Stimulated activated naive CD4-positive, alpha-beta T cell (primary cell): Measurements from ENCODE around the gene GNAL.

Source experiments
- DNase-seq, 6 experiments: peaks; one replicate each; lab custom pipeline; 2025; lab: John Stamatoyannopoulos, UW

The GNAL gene

DNA sequence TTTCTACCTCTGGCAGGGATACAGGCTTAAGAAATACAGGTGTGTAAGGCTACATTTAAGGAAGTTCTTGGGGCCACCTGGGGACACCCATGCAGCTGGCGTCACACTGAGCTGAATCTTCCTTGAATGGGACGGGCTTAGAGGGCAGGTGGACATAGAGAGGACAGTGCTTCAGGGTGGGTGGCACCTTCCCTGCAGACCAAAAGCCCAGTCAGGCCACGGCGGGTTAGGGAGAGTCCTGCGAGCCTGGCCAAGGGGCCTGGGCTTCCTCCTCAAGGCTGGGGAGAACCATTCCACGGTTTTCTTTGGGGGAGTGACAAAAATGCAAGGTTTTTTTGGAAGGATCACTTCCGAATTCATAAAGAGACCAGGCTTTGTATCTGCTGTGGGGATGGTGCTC is 73.4 kb downstream of the GNAL start:
- DNase-seq: no peak

DNA sequence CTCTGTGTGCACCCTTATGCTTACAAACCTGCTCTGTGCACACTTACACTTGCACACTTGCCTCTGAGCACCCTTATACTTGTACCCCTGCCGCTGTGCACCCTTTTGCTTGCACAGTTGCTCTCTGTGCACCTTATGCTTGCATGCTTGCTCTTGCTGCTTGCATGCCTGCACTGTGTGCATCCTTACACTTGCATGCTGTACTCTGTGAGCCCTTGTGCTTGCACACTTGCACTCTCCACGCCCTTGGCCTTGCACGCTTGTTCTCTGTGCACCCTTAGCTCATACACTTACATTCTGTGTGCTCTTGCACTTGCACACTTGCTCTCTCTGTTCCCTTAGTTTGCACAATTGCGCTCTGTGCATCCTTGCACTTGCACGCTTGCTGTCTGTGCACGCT is 78.3 kb downstream of the GNAL start:
- no peak for DNase-seq

DNA sequence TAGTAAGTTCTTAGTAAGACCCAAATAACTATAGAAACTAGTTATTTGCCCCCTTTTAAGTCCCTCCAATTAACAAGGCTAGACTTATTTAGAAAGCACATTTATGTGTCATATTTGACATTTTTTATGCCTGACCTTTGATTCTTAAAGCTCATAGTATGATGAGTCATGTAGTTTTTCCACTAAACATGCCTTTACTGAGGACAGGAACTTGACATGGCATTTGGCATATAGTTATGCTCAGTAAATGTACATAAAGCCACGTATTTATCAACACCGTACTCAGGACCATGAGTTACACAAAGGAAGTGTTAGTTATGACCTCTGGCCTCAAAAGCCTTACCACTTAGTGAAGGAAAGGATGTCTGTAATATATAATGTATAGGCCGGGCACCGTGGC is 78.9 kb downstream of the GNAL start:
- no peak for DNase-seq

GRCh38 chr18:11775436-11776174 is 86.5 kb downstream of the GNAL start:
- no peak for DNase-seq

- no peak for DNase-seq
These were observed 91.0 kb downstream of the GNAL start for GRCh38 chr18:11780042-11780441.

DNA sequence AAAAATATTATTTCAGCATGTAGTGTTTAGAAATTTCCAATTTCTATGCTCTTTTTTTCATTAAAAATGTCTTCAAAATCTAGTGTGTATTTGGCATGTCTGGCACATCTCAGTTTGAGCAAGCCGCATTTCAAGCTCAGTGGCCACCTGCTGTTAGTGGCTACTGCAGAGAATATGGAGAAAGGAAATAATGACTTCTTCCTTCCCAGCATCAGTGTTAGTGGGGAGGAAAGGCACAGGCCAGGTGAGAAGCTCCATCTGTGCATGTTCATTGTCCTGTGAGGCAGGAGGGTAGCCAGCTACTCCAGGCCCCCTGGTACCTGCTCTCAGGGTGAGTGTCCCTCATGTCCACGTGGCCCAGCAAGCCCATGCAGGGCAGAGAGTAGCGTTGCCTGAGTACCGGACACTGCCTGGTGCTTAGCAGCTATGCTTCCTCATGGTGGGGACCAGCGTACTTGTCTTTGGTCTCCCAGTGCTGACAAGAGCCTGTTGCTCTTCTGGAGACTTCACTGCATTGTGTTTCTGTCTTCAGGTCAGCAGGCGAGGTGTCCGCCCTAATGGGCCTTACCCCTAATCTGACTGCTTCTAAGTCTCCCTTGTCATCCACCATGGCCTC is 94.8 kb downstream of the GNAL start:
- no peak for DNase-seq

DNA sequence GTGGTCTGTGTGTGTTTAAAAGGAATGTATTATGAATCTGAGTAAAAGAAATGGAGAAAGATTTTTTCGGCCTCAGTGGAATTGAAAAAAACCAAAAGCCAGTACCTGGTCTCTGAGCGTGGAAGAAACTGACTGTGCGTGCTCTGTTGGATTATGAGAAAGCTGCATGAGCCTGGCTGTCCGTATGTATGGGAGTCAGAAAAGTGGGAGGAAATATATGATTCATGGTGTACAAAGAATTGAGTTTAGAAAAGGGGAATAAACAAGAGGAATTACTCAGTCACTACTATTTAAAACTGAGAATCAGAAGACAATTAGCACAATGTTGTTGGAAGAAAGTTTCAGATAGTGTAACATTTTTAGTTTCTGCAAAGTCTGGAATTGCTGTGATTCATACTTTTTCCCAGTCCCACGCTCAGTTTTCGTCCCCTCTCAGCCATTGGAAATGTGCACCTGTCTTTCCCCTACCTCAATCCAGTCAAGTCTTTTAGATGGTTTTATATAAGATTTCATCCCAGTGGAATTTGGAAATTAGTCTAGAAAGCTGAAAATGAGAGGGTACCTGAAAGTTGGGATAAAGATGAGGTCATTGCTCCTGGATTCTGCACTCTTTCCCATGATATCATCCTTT is 95.7 kb downstream of the GNAL start:
- no peak for DNase-seq

- DNase-seq: no peak
These were observed 96.5 kb downstream of the GNAL start for GRCh38 chr18:11785444-11786055.

GRCh38 chr18:11789716-11790510 is 100.8 kb downstream of the GNAL start:
- no peak for DNase-seq

DNA sequence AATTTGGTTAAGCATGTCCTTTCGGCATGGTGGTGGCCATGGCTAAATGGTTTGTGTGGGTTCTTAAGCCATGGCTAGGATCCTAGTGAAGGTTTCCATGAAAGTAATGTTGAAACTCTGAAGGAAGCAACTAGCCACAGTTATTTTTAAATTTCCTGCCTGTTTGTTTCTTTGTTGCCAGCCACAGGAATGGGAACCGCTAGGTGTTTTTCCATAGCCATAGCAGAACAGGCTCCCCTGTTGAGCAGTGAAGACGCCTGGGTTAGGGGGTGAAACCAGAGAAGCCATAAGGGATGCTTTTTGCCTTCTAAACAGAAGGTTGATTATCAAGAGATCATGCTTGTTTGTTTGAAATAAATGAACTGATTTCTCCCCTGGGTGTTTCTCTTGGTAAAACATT is 102.1 kb downstream of the GNAL start:
- DNase-seq: no peak

DNA sequence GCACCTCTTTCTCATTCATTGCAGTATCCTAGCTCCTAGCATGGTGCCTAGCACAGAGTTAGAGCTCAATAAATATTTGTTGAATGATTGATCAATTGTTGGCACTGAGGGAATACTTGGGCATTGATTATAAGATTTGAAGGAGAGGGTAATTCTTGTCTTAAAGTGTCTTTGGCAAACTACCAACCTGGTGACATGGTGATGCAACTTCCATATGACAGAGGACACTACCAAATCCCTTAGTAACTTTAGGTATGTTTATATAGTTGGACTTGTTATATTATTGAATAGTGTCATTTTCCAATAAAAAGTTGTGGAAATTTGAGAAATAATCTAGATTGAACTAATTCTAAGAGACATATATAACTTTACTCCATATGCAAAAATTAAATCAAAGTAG is 103.6 kb downstream of the GNAL start:
- DNase-seq: no peak

- DNase-seq: no peak
These were observed 105.1 kb downstream of the GNAL start for GRCh38 chr18:11794195-11794594.

GRCh38 chr18:11795916-11796315 is 106.9 kb downstream of the GNAL start:
- DNase-seq: no peak

GRCh38 chr18:11798271-11798670 is 109.2 kb downstream of the GNAL start:
- DNase-seq: no peak

DNA sequence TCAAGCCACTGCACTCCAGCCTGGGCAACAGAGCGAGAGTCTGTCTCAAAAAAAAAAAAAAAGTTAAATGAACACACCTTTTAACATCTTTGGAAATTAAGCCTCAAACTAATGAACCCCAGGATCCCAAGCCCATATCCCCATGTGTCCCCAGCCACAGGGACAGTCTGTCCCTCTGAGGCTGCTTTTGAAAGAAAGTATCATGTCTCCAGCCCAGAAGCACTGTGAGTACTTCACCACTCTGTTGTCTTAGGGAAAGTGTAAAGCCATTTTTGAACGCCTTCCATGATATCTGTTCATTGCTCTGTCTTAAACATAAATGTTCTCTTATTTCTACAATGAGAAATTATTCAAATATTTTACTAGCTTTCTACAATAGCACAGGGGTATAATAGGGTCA is 110.0 kb downstream of the GNAL start:
- DNase-seq: no peak

DNA sequence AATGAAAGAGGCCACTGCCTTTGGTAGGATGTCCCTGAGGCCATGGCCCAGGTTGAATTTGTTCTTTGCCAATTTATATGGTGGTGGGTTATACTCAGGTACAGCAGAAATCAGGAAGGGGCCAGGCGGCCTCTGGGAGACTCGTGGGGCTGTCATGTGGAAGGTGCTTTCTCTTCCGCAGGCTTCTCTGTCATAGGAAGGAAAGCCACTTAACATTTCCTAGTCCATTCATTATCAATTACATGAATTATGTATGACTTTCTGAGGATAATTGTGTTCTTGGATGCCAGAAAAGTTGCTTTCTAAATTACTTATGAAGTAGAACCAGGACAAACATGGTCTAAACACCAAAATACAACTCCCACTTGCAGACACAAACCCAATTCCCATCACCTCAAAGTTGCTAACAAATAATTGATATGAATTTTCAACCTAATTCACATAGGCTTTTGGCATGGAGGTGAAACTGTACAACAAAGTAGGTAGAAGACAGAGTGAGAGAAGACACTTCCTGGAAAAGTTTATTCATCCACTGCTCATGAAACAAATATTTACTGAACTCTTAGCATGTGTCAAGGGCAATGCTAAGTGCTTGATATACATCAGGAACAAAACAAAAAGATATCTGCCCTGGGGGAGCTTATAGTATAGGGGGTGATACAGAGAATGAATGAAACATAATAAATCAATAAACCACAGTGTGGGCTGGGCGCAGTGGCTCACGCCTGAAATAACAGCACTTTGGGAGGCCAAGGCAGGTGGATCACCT is 111.7 kb downstream of the GNAL start:
- DNase-seq: no peak

- DNase-seq: no peak
These were observed 112.5 kb downstream of the GNAL start for GRCh38 chr18:11801573-11801972.

DNA sequence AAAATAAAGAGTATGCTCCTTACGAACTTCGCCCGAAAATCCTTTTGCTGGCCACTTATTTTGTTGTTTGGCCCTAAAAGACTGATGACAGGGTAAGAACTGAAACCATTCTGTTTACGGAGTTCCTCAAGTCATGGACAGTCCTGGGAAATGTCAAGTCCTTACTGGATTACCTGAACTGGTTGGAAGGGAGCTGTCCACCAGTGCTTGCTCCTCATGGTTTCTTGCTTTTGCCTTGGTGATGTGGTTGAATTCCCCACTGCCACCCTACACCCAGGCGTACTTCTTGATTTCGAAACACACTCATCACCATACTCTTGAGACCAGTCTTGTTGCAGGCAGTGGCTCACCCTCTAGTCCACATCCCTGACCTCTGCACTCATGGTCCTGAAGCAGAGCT is 113.1 kb downstream of the GNAL start:
- no peak for DNase-seq

DNA sequence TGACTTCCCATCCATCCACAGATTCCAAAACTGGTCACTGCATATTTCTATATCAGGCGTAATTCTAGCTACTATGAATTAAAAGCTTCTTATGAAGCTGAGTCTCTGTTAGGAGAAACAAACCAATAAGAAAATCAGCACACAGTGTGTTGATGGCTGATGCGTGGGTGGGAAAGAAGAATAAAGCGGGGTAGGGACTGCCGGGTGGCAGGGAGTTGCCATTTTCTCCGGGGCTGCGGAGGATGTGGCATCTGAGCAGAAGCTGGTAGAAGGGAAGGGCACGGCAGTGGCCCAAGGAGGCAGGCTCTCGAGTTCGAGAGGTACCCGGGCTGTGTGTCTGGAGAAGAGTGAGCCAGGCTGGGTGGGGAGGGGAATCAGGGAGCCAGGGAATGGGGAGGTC is 113.5 kb downstream of the GNAL start:
- no peak for DNase-seq

DNA sequence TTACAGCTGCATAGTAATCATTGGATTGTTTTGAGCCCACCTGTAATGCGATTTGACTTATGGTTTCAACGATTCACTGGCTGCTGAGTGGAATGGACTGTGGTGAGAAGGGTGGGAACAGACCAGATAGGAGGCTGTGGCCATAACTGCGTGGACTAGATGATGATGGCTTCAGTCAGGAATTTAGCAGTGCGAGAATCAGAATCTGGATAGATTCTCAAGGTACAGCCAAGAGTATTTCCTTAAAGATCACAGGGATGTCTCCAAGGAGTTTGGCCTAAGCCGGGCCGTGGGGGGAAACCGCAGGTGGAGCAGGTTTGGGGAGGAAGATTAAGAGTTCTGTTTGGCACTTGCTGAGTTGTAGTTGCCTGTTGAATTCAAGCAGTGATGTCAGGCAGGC is 118.2 kb downstream of the GNAL start:
- DNase-seq: no peak
